Daoy (cell line): ENCODE results near the gene OLFML1. TPM values are rescaled to one million over a fixed set of nuclear protein-coding genes. Genes with fewer than 3 reads are reported as not detected.

Source experiments
- DNase-seq: peaks from one replicate; pipeline ENCODE4 v3.0.0-alpha.2; 2015; ENCODE audit warnings: low read depth
- total RNA-seq: library from RNA; depleted of rRNA; stranded (reverse); fragments of >200 nt; shearing (Covaris generic); gene quantifications from 2 replicates; pipeline ENCODE4 v1.2.3, GENCODE V29; 2014

The OLFML1 gene
- total RNA-seq, 1 experiment from 2014 or later, result not detected

DNA sequence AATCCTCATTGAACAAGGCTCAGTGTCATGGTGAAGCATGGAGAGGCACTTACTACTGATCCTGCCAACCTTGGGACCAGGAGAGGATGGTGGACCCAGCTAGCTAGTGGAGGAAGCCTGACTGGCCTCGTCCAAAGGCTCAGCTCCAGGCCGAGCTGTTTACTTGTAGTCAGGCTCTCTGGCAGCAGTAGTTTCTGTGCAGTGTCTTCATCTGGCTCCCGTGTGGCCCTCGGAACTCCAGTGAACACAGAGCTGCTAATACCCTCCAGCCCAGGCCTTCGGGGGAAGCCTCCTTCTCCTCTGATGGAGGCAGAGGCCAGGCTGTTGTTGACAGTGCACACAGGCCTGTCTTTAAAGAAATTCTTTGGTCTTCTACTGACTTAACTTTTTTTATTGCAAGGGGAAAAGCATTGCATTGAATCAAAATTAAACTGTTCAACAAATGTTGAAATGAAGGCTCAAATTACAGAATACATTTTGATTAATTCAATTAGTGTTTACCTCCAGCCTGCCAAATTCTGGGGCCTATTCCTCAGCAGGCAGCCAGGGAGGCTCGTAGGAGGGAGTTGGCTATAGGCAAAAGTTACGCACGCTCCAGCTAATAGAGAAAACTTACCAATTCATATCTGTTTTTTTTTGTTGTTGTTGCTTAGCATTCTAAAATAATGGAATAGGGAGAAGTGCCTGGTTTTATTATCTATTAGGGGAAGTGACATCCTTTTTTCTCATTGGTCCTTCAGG is 47.3 kb downstream of the OLFML1 start:
- DNase-seq, result no peak

DNA sequence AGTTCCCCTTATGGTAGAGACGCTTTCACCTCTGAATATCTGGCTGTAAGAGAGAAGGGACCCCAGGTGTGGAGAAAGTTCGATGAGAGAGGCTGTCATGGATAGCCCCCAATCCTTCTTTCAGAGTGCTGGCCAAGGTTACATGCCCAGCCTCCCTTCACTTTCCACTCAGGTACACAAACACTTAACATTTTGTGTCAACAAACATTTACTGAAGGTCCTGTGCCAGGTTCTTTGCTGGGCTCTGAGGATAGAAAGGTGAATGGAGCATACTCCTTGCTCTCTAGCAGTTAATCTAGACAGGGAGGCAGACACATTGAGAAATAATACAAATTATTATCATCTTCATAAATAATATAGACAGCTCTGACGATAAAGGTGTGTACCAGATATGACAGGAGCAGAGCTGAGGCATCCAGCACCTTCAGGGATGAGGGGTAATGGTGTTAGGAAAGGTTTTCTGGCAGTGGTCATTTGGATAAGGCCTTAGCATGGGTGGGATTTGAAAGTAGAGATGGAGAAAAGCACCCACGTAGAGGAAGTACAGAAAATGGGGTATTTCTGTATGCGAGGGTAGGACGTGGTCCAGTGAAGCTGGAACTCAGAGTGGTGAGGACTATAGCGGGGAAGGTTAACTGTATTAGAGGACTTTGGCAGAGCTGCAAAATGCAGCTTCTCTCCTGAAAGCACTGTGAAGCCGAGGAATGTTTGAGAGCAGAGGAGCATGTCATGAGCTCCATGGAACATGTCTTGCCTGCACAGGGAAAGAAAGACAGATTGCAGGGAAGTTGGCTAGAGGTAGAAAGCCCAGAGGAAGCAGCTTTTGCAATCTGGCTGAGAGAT is 48.1 kb downstream of the OLFML1 start:
- DNase-seq, result no peak

DNA sequence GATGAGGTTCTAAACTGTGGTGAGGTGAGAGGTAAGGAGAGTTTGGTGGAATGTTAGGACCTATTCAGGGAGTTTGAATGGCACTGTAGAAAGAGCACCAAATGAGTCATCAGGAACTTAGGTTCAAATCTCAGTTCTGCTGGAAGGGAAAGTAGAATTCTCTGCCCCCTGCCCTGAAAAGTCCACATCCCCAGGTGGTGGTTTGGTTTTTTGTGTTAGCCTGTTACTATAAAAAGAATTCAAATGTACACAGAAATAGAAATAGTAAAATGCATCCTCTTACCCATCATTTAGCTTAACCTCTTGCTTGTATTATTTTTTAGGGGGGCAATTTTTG is 48.7 kb downstream of the OLFML1 start:
- no peak for DNase-seq

DNA sequence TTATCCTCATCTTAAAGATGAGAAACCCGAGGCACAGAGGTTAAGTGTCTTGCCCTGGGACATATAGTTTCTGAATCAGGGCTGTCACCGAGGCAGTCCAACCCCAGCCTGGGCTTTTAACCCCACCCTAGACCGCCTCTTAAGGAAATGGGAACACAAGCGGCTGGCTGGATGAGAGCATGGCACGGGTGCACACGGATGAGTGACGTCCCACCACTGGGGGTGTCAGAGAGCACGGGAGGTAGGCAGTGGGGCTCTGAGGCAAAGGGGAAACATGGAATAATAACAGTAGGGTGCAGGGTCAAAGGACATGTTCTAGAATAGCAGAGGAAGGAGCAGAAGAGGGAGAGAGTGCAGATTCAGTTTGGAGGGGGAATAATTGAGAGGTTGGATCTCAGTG is 50.8 kb downstream of the OLFML1 start:
- peak; percentile 37 for DNase-seq

DNA sequence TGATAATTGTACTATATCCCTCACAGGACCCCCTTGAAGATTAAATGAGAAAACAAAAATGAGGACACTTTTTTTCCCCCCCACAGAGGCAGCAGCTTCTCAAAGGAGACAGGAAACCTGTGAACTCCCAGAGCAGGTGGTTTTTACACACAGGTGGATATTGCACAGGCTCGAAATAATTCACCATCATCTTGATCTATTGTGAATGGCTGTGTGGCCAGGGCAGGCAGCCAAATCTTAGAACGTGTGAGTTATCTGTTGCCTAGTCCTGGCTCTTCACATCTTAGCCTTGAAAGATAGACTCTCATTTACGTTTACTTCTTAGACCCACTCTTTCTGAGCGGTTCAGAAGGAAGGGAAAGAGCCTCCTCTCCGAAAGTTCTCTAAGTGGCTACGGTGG is 52.0 kb downstream of the OLFML1 start:
- no peak for DNase-seq

DNA sequence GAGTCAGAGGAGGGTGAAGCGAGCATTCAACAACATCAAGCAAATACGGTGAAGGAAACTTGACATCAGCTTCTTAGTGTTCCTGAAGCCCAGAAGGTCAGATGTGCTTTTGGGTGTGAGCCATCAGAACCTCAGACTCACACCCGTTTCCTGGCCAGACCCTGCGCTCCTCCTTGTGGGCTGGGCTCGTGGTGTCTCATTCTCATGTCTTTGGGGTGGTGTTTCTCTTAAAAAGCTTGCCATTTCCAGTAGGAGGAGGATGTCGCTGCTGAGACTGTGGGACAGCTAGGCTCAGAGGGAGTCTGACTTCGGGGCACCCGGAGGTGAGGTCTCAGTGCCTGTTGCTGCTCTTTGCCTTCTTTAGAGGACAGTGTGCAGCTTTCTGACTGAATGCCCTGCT is 52.7 kb downstream of the OLFML1 start:
- no peak for DNase-seq

DNA sequence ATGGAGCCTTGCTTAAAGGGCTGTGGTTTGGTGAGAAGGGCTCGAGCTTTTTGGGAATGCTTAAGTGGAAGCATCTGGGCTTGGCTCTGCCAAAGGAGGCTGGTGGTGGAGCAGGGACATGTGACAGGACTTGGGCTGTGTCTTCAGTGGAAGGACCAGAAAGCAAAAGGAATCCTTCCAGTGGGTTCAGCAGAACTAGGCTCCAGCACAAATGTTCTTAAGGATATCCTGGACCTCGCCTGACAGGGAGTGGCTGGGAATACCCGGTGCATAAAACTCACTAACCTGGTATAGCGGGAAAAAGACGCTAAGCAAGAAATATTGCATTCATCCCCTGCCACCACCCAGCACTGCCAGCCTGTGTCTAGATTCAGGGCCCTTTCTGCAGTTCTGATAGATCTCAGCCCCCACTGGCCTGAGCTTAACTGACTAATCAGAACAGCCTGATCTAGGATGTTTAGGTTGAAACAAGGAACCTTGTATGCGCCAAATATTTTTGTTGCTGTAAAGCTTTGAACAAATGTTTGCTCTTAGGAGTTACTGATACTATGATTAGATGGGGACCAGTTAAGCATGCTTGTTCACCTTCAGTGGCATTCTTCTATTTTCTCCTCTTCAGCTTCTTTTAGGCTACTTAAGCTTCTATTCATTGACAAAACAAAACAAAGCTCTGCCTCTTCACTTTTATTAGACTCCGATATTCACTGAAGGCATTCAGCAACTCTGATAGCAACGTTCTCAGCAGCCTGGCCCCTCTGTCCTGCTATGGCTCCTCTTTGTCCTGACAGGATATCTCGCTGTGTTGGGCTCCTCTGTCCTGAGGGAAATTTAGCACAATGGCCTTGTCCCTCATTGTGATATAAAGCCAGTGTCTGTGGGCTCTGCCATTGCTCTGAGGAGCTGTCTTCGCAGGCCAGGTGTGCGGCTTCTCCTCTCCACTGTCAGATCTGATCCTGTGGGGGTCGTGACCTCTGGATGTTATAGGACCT is 53.5 kb downstream of the OLFML1 start:
- DNase-seq, result no peak

DNA sequence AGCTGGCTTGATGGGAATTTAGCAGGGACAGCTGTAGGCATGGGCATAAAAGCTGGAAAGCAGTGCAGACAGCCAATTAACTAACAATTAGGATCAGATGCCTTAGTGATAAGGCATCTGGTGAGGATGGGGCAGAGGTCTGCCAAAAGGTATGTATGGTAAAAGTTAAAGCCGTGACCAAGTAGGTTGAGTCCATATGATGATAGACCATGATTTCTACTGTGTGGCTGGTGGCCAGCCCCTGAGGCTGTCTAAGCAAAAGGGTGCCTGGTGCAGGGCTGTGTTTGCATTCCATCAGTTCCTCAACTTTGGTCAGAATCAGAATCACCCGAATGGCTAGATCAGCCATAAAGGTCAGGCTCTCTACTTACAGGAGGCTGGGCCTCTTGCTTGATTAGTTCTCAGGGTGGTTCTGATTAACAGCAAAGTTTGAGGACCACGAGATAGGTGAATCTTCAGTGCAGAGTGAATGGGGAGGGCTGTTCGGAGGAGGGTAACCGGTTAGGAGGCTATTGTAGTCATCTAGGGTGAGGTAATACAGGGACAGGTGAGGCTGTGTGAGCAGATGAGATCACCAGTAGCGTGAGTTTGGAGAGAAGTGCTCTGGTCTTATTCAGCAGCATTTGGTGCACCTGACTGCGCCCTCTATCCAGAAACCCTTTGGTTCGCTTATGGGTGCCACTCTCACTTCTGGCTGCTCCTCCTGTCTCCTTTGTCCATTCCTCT is 55.7 kb downstream of the OLFML1 start:
- no peak for DNase-seq

DNA sequence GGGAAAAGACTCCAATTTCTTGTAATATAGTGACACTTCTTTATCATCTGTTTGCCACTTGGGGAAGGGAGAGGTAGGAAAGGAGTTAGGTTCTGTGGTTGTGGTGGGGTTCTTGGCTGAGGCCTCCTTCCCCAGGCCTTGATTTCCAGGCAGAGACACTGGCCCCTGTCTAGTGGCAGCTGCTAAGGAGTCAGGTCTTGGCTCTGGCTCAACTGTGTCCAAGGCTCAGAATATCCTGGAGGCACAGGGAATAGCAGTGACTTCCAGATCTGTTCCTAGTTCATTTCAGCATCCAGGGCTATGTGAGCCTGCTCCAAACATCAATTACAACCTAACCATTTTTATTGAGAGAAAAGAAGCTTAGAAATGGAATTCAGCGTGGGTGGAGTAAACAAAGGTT is 58.0 kb downstream of the OLFML1 start:
- no peak for DNase-seq

DNA sequence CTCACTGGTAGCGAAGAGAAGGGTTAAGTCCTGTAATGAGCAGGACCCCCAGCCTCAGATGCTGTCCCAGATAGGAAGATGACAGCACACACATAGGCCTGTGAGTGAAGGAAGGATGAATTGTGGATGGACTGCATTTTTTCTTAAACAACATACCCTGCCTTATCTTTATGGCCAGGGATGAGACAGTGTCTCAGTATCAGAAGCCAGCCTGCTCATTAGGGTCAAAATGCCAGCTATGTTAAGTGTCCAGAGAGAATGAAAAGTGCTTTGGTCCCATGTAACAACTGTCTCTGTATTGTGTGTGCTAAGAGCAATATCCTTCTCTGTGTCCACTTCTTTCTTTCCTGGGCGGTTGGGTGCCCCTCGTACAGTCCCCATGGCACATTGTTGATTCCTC is 58.7 kb downstream of the OLFML1 start:
- DNase-seq, result no peak

DNA sequence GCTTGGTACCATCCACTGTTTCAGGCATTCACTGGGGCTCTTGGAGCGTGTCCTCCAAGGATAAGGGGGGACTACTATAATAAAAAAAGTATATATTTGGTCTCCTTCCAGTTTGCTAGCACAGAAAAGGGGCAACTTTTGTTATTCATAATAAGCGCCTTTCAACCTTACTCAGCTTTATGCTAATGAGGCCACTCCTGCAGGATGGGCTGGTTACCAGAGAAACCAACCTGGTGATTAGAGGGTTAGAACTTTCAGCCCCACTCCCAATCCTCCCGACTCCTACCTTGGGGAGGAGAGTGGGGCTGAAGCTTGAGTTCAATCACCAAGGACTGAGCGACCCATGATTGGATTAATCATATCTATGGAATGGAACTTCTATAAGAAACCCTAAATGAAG is 60.3 kb downstream of the OLFML1 start:
- DNase-seq, result no peak

DNA sequence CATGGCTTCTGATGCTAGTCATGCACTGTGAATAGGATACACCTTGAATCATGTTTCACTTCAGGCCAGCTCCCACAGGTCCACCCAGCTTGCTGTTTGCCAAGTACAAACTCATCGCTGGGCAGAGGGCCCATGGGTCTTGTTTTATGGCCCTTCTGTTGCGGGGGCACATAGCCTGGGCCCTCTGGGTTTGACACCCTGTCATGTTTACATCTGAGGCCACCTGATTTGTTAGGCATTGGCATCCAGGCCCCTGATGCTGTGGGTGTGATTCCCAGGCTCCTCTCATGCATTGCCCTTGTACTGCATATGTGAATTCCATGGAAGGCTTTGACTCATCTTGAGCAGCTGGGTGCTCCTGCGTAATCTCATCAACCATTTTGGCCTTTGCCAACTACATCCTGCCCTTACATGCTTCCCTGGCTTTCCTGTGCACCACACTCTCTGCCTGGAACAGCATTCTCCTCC is 61.1 kb downstream of the OLFML1 start:
- DNase-seq, result no peak

DNA sequence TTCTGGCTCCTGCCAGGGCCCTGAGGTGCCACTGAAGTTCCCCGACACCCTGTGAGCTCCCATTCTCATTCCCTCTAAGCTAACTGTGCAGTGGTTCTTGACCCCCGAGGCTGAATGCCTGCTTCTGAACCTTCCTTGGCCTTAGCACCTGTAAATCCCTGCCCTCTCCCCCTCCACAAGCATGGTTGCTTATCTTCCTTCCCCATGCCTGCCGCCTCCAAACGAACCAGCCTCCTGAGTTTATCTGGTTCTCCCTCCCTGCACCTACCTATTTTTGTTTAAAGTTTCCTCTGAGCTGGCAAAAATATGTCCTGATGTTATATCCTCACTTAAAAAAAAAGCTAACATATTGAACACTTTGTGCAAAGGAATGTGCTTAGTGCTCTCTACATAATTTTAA is 62.4 kb downstream of the OLFML1 start:
- no peak for DNase-seq

DNA sequence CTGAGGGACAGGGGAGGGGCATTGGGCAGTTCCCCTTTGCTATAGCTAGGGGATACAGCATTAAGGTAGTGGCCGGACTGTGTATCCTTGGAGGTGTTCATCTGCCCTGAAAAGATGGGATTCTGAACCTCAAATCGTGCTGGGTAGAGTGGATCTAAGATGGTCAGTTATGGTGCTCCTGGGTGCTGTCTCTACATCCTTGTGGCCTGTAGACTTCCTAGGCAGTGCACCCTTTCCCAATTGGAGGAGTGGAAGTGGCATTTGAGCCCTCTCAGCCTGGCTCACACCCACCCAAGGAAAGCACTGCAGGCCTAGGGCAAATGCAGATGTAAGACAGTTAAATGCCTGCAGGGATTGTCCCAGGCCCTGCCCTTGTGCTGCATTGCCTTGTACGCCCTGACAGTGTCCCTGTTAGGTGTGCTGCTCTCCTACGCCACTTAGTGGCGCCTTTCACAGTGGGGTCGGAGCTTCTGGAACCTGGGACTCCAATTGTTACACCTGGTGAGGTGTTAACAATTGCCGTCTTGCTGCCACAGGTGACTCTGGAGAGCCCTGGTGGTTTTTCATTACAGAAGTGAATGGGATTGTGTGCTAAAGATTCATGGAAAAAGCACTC is 63.5 kb downstream of the OLFML1 start:
- no peak for DNase-seq

DNA sequence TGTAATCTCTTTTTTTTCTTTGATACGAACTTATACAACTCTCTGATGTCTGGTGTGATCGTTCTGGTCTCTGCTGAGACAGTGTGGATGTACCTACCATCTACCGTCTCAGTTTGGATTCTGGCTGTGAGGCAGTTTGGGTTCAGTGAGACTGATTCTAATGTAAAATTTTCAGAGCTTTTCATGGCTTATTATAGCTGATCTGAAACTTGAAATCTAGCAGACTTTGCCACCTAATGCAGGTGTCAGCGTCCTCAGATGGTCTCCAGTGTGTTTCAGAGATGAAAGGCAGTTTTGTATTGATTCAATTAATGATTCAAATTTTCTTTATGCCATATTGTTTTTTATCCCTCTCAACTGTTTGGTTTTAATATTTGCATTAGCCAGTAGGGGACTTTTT is 64.4 kb downstream of the OLFML1 start:
- no peak for DNase-seq

DNA sequence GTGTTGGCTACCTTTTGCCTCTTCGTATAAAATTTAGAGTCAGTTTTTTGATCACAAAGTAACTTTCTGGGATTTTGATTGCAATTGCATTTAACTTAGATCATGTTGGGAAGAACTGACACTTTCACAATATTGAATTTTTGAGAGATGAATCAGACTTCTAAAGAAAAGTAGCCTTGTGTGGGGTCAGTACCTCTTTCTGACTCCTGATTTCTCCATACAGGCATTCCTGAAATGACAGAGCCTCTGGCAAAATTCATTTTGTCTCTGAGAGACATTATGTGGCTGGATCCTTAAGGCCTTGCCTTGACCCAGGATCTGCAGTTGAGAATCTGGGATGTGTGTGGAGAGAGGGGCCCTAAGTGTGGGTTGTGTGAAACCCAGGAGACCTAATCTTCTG is 66.3 kb downstream of the OLFML1 start:
- no peak for DNase-seq

DNA sequence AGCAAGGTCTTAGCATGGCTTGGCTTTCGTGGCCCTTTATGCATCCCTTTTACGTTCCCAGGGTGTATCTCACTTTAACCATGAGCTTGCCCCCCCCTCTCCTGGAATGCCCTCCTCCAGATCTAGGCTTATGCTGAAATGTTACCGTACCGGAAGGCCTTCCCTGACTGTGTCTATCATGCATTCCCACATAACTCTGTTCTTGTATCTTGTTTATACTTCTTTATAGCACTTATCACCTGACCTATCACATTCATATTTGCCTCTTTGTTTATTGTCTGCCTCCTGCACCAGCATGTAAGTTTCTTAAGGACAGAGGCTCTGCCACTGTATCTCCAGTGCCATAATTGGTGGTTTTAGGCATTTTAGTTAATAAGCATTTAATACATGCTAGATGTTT is 67.4 kb downstream of the OLFML1 start:
- DNase-seq, result no peak

DNA sequence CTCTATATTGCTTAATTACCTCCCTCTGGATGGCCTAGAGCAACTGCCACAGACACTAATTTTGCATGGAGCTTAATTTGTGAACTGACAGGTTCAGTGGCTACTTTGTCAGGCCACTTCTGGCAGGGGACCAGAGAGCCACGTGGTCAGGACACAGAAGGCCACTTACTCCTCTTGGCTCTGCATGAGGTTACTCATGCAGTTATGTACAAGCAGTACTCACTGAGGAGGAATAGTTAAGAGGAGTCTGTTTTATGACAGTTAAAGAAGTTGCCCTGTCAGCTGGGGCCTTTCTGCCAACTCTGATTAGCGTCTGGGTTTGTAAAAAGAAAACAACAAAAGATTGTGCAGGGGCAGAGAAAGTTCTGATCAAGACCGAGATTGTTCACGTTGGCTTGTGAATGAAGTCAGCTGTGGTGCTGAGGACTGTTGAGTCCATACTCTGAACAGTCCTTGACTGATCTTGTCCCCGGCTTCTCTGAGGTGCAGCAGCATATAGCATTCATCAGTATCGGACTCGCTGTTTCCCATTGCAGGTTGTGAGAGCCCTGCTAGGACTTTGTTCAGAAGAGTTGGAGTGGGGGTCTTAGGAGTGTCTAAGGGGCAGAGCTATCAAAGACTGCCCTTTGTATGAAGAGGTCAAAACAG is 69.9 kb downstream of the OLFML1 start:
- no peak for DNase-seq

DNA sequence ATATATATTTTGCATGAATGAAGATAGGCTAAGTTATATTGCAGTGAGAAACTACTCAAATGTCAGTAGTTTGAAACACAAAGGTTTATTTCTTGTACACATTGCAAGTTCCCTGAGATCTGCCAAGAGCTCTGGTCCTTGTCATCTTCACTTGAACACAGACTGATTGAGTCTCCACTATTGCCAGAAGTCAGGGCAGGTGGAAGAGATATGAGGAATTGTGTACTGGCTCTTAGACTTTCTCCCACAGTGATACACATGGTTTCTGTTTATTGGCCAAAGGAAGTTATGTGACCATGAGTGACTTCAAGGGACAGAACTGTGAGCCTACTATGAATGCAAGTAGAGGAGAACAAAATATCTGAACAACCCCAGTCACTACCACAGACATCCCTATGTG is 72.7 kb downstream of the OLFML1 start:
- DNase-seq, result no peak
